ENCODE measurements around the gene HS2ST1. TPM values are rescaled to one million over a fixed set of nuclear protein-coding genes. Genes with fewer than 3 reads are reported as not detected.
"Not testable (repeated sequence)": the region's sequence is repeated elsewhere in the genome, so short reads cannot be mapped to it uniquely, and the experiment has no call there.

The HS2ST1 gene
- polyA plus RNA-seq, 2 of the 4 experiments (the other 2 are of a cell fraction), result 15.7 to 26.7 TPM

DNA sequence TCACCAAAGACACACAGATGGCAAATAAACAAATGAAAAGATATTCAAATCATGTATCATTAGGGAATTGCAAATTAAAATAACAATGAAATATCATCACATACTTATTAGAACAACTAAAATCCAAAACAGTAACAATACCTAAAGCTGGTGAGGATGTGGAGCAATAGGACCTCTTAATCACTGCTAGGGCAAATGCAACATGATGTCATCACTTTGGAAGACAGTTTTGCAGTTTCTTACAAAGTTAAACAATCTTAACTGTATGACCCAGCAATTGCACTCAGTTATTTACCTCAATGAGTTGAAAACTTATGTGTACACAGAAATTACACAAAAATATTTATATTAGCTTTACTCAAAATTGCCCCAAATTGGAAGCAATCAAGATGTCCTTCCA lies 47.8 kb upstream of the HS2ST1 start:
- ATAC-seq (no peak), FAIRE-seq (no peak), DNase-seq (ENCODE audit: low read depth in 1 of 2, low spot score in 1 of 2) (peak in 1 of 2 experiments; percentile 6)
- Histone ChIP-seq H3K4me2 (0 out of 3 replicates have a peak overlapping the region, but pooled peaks have one; percentile 21), H3K4me1 (peaks cover 22% of the 10 kb centered on the region; the same call in 2 of the 3 replicates), H3K4me3 (no peak overlapping the region), H3K27ac (no peak overlapping the region), H3K9me3 (no peaks in the 10 kb centered on the region)
- CTCF ChIA-PET, result interaction anchor here (0.6 kb wide), 1 partner anchor 184 kb away, joined by 4 read pairs; no protein-coding TSS in a partner anchor
- POLR2A ChIA-PET, result no interaction called here
- TF ChIP-seq CHD4 (IDR thresholded peaks at IDR 0.05; ENCODE audit: borderline replicate concordance) (no peak), PBX3 (IDR thresholded peaks at IDR 0.05) (no peak), CBX8 (IDR thresholded peaks at IDR 0.05) (no peak), KDM1A (IDR thresholded peaks at IDR 0.05; ENCODE audit: low read depth) (no peak), SMC3 (IDR thresholded peaks at IDR 0.05) (no peak), ZFP36 (IDR thresholded peaks at IDR 0.05; ENCODE audit: borderline replicate concordance, partially characterized antibody) (no peak), EP300 (IDR thresholded peaks at IDR 0.05) (no peak), RFX5 (IDR thresholded peaks at IDR 0.05) (no peak), EHF (CRISPR knock-in tag; IDR thresholded peaks at IDR 0.05) (no peak), RARB (CRISPR knock-in tag; IDR thresholded peaks at IDR 0.05) (no peak)

DNA sequence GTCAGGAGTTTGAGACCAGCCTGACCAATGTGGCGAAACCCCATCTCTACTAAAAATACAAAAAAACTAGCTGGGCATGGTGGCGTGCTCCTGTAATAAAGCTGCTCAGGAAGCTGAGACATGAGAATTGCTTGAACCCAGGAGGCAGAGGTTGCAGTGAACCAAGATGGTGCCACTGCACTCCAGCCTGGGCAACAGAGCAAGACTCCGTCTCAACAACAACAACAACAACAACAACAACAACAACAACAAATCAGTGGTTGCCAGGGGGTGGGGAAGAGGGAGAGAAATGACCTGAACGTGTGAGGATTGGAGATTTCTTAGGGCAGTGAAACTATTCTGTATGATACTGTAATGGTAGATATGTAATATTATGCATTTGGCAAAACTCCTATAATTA lies 47.2 kb upstream of the HS2ST1 start:
- DNase-seq (ENCODE audit: low read depth in 1 of 2, low spot score in 1 of 2); ATAC-seq; H3K4me3 ChIP-seq; CTCF ChIA-PET; FAIRE-seq; POLR2A ChIA-PET; H3K27ac ChIP-seq; H3K9me3 ChIP-seq; H3K4me2 ChIP-seq: not testable (repeated sequence)
- peaks cover 28% of the 10 kb centered on the region; the same call in 2 of the 3 replicates for H3K4me1 ChIP-seq
- 99% methylated on average over 4 of the region's 4 CpGs for WGBS (ENCODE audit: missing lambda C conversion rate)

- no peak for TF ChIP-seq HDAC2 (IDR thresholded peaks at IDR 0.05)
- TF ChIP-seq NFE2L2 (conservative IDR thresholded peaks at IDR 0.05; ENCODE audit: low read length), result no peak
- TF ChIP-seq JUNB (IDR thresholded peaks at IDR 0.05), result no peak
- no peak for TF ChIP-seq HOXB5 (CRISPR knock-in tag; IDR thresholded peaks at IDR 0.05)
- TF ChIP-seq MAZ (IDR thresholded peaks at IDR 0.05; ENCODE audit: borderline replicate concordance, low read depth, low read length), result no peak
- no peak for TF ChIP-seq FOSL2 (IDR thresholded peaks at IDR 0.05)
- TF ChIP-seq FOSL2 (CRISPR knock-in tag; IDR thresholded peaks at IDR 0.05), result 0 out of 2 replicates have a peak, but pooled peaks have one; percentile 5
- TF ChIP-seq SREBF2 (IDR thresholded peaks at IDR 0.05), result no peak
- no peak for TF ChIP-seq KDM5A (IDR thresholded peaks at IDR 0.05)
- ATAC-seq, result no peak
- Histone ChIP-seq H3K27ac (no peak overlapping the region), H3K4me2 (peak overlapping the region; percentile 12; the same call in 1 of the 3 replicates), H3K4me1 (peaks cover 31% of the 10 kb centered on the region; the same call in 2 of the 3 replicates), H3K9me3 (no peaks in the 10 kb centered on the region), H3K4me3 (no peak overlapping the region)
- ChIA-PET POLR2A (no interaction called here), CTCF (interaction anchor here (0.7 kb wide), 1 partner anchor 96 kb away, joined by 3 read pairs; no protein-coding TSS in a partner anchor)
- no peak for FAIRE-seq
- WGBS (ENCODE audit: missing lambda C conversion rate), result 79% methylated on average over 1 of the region's 1 CpG
- DNase-seq (ENCODE audit: low read depth in 1 of 2, low spot score in 1 of 2), result no peak
These were observed 46.0 kb upstream of the HS2ST1 start for GRCh38 chr1:86868477-86868876.

DNA sequence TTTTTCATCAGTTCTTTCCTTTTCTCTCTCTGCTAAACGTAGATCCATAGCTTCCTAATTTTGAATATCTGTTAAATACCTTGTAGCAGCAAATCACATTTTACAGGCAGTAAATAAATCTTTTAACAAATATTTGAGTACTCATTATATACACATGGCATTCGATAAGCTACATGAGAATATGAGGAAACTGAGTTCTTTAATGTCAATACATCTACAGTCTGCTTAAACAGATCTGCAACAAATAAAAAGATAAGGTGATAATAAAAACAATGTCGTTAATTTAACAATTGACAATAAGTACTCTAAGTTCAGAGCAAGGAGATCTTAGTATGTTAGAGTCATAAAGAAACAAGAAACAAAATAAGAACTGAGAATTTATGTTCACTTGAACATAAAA lies 43.4 kb upstream of the HS2ST1 start:
- CTCF ChIA-PET, result no interaction called here
- TF ChIP-seq KDM5A (IDR thresholded peaks at IDR 0.05) (no peak), GATA3 (IDR thresholded peaks at IDR 0.05; ENCODE audit: borderline replicate concordance) (no peak), ESRRA (IDR thresholded peaks at IDR 0.05; ENCODE audit: borderline replicate concordance, low read length) (no peak), CEBPB (IDR thresholded peaks at IDR 0.05) (no peak), HOXA7 (CRISPR knock-in tag; IDR thresholded peaks at IDR 0.05) (no peak), NFE2L2 (conservative IDR thresholded peaks at IDR 0.05; ENCODE audit: low read length) (no peak), HOXB5 (CRISPR knock-in tag; IDR thresholded peaks at IDR 0.05) (no peak), SREBF2 (IDR thresholded peaks at IDR 0.05) (no peak), POLR2AphosphoS2 (conservative IDR thresholded peaks at IDR 0.05; ENCODE audit: low read length) (no peak), KDM1A (IDR thresholded peaks at IDR 0.05; ENCODE audit: low read depth) (no peak), RARB (CRISPR knock-in tag; IDR thresholded peaks at IDR 0.05) (no peak), FOXS1 (CRISPR knock-in tag; IDR thresholded peaks at IDR 0.05) (no peak), ATOH8 (CRISPR knock-in tag; IDR thresholded peaks at IDR 0.05; ENCODE audit: low read depth) (no peak)
- TF ChIP-seq, protein P1, sequence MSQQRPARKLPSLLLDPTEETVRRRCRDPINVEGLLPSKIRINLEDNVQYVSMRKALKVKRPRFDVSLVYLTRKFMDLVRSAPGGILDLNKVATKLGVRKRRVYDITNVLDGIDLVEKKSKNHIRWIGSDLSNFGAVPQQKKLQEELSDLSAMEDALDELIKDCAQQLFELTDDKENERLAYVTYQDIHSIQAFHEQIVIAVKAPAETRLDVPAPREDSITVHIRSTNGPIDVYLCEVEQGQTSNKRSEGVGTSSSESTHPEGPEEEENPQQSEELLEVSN (IDR thresholded peaks at IDR 0.05; ENCODE audit: borderline replicate concordance, low read depth), result no peak
- TF ChIP-seq, protein P2, sequence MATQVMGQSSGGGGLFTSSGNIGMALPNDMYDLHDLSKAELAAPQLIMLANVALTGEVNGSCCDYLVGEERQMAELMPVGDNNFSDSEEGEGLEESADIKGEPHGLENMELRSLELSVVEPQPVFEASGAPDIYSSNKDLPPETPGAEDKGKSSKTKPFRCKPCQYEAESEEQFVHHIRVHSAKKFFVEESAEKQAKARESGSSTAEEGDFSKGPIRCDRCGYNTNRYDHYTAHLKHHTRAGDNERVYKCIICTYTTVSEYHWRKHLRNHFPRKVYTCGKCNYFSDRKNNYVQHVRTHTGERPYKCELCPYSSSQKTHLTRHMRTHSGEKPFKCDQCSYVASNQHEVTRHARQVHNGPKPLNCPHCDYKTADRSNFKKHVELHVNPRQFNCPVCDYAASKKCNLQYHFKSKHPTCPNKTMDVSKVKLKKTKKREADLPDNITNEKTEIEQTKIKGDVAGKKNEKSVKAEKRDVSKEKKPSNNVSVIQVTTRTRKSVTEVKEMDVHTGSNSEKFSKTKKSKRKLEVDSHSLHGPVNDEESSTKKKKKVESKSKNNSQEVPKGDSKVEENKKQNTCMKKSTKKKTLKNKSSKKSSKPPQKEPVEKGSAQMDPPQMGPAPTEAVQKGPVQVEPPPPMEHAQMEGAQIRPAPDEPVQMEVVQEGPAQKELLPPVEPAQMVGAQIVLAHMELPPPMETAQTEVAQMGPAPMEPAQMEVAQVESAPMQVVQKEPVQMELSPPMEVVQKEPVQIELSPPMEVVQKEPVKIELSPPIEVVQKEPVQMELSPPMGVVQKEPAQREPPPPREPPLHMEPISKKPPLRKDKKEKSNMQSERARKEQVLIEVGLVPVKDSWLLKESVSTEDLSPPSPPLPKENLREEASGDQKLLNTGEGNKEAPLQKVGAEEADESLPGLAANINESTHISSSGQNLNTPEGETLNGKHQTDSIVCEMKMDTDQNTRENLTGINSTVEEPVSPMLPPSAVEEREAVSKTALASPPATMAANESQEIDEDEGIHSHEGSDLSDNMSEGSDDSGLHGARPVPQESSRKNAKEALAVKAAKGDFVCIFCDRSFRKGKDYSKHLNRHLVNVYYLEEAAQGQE (IDR thresholded peaks at IDR 0.05), result no peak

More for the DNA sequence above, 43.4 kb upstream of the HS2ST1 start:
- Histone ChIP-seq H3K27ac (no peak overlapping the region), H3K4me2 (no peak overlapping the region), H3K4me3 (no peak overlapping the region), H3K4me1 (peaks cover 31% of the 10 kb centered on the region; the same call in 2 of the 3 replicates), H3K9me3 (no peaks in the 10 kb centered on the region)
- FAIRE-seq, result no peak
- POLR2A ChIA-PET, result no interaction called here
- ATAC-seq, result no peak
- DNase-seq (ENCODE audit: low read depth in 1 of 2, low spot score in 1 of 2), result no peak
- WGBS (ENCODE audit: missing lambda C conversion rate), result 73% methylated on average over 3 of the region's 3 CpGs
